Spleen (tissue), 7 donors: ENCODE data around the gene USH1G.

Experiments used
- CTCF ChIP-seq, 11 experiments: fragments of 200-600 bp in 7 of 11; fragments of 450-650 bp in 4 of 11; sonication (generic) in 4 of 11; IDR thresholded peaks in 8 of 11; conservative IDR thresholded peaks in 3 of 11; 1 replicate in 7 of 11; 2 replicates in 4 of 11; pipeline versions ENCODE4 v1.4.0 to v1.8.0; 2016 to 2021; ENCODE audit warnings: antibody characterized with exemption in 11 of 11, inconsistent platforms in 4 of 11, mild to moderate bottlenecking in 1 of 11
- POLR2A ChIP-seq, 3 donors: fragments of 450-650 bp; IDR thresholded peaks; one replicate each; pipeline ENCODE4 v1.5.1; 2017; ENCODE audit warnings: antibody characterized with exemption in 3 of 3, mild to moderate bottlenecking in 1 of 3
- donor health status: DM: no; HTN: no; CAD: no; lungs with moderate emphysema.
- donor health status: DM: no; HTN: no; CAD: no.
- donor health status: DM: no; HTN: no; CAD: no.

GRCh38 chr17:74882517-74883240, 40.4 kb downstream of the USH1G start:
- TF ChIP-seq CTCF (IDR thresholded peaks at IDR 0.05 in 8 of 11, conservative IDR thresholded peaks at IDR 0.05 in 3 of 11) (no peak), POLR2A (IDR thresholded peaks at IDR 0.05) (no peak)
